GM21825 (cell line): ENCODE results near the gene NEMP2.

ENCODE experiments used
- ATAC-seq: cut with Tn5 transposase; IDR thresholded peaks from one replicate; pipeline ENCODE4 v1.9.1; 2021; ENCODE audit warnings: mild to moderate bottlenecking, moderate library complexity; ENCODE audit not compliant: unreplicated experiment

NEMP2 gene, protein sequence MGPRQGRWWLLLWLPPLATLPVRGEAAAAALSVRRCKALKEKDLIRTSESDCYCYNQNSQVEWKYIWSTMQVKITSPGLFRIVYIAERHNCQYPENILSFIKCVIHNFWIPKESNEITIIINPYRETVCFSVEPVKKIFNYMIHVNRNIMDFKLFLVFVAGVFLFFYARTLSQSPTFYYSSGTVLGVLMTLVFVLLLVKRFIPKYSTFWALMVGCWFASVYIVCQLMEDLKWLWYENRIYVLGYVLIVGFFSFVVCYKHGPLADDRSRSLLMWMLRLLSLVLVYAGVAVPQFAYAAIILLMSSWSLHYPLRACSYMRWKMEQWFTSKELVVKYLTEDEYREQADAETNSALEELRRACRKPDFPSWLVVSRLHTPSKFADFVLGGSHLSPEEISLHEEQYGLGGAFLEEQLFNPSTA

DNA sequence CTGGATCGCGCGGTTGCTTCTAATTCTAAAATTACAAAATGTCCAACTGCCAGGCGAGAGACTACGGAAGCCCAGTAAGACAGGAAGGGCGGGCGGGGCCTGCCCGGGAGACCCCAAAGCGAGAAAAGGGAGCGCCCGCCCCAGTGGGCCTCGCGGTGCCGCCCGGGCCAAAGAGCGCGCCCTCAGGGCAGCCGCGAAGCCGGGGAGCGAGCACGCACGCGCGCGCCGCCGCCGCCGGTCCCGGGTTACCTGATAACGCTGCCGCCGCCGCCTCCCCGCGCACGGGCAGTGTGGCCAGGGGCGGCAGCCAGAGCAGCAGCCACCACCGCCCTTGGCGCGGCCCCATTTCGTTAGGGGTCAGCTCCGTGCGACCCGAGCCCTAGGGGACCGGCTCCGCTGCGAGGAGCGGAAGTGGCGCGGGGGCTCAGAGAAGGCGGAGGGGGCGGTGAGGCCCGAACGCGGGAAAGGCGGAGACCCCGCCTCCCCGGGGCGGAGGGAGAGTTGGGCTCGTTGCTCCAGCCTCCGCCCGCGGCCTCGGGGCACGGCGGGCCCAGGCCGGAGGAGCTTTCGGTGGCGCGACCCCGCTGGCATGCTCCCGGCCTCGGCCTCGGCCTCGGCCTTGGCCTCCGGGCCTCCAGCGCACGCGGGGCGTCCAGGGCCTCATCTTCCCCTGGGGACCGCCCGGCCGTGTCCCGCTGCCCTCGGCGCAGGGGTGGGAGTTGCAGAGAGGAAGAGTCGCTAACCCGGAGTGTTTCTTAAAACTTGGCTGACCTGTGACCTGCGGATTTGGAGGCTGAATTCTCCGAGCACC lies at the start of gene NEMP2:
Gene NEMP2 (minus strand): TSS at position 413 of the 811 bp plus-strand sequence. CDS start 67 bp downstream, at position 346.
- peak; percentile 67 for ATAC-seq

DNA sequence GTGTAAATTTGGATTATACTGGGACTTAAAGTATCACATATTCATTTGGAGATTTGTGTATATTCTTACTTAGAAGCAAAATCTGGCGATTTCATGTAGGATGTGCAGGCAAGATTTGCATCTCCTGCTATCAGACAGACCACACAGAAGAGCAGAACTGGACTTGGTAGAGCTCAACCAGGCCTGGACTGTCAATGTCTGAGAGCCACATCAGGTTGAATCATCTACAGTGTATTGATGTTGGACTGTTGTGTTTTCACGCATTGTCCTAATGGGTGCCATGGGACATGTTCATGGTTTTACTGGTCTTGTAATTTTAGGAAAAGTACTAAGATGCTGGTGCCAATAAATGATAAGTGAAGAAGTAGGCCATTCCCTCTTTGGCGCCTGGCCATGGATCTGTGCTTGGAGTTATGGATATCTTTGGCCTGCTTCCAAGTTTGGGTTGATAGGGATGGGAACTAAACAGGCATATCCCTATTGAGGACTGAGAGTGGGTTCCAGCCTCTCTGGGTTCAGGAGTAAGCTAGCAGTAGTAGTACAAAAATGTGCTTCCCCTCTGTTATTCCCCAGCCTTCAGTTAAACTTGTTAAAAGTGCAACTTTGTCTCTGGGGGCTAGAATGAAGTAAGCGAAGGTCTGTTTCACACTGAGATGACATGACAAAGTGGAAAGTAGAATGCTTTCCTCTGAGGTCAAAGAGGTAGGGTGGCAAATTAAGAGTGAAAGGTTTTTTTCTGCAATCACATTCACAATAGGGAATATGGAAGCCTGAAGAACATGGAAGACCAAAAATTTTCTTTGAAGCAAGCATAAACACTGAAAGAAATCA lies 49.2 kb upstream of the NEMP2 start:
- ATAC-seq = peak; percentile 70

DNA sequence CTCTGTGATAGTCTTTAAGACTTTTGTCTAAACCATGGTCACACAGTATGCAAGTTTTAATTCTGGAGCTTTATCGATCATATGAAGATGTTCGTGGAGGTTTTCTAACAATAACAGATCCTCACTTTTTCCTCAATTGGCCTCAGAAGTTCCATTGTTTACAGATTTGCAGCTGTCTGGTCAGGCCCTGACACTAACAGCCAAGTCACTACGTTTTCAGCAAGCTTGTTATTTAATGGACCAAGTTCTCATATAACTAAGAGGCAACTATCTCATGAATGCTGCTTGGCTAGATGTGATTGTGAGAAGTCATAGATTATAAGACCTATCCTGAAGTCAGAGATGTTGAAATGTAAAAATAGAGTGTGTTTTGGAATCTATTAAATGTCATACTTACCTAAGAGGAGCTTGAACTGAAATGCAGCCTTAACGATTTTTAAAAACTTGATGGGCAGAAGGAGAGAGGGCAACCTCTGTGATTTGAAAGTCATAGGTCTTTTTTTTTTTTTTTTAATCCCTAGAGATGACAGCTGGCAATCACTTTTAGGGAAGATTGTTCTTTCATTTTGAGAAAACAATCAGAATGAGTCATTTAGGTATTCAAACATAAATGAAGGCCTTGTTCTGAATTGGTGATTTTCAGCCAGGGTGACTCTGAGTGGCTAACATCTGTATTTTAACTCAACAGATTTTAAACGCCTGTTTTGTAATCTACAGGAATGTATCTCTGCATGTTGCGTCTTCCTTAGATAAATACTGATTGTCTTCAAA lies 48.4 kb upstream of the NEMP2 start:
- ATAC-seq = peak; percentile 50

DNA sequence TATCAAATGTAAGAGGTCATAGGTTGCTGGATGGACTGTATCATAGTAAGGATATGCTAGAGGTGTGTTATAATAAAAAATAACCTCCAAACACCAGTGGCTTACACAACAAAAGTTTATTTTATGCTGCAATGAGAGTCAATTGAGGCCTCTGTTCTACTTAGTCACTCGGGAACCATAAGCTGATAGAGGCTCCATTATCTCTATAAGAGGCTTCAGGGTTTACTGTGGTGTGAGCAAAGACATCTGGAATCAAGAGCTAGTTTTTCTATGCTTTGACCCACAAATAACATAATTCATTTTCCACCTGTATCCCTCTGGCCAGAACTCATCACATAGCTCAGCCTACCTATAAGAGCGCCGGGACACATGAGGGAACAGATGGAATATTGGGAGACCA lies 47.5 kb upstream of the NEMP2 start:
- no peak for ATAC-seq

DNA sequence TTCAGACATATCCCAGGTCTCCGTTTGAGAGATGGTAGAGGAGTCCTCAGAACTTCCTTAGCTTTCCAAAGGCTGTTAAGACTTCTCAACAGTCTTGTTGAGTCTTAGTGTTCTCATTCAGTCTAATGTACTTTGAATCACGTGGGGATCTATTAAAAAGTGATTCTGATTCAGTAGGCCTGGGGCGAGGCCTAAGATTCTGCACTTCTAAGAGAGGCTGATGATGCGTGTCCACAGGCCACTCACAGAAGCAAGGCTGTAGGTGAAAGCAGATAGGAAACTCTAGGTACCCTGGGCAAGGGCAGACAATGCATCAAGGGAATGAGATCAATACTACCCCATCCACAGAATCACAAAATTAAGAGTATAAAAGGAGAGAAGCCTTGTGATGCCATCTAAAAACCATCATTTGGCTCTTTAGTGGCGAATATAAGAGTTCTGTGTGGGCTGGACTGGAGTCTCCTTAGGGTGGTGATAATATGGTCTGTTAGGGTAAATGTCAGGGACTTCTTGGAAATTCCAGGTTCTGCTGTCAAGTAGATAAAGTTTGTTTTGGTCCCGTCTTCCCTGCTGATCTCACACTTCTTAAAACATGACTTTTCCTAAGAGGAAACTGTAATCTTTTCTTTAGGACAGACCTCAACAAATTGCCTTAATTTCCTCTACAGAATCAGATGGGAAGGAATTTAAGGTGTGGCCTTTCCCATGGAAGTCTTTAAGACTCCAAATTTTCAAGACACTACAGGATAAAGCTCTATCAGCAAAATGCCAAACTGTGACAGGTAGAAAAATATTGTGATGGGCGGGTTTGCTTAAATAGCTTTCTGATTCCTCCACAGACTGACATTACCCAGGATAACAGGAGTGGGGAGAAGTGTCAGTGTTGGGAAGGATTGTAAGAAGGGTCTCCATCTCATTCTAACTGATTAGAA lies 45.7 kb upstream of the NEMP2 start:
- no peak for ATAC-seq

DNA sequence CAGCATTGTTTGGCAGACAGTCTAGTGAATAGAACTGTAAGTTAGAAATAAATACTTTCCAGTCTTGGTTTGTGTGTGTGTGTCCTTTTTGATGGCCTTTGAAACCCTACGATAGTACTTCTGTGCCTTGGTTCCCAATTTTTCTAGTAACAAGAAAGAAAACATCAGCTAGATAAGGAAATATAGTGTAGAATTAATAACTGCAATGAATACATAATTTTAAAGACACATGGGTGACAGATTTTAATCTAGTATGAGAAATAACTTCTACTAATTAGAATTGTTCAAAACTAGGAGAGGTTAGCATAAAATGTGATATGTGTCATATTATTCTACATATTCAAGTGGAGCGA lies 44.5 kb upstream of the NEMP2 start:
- ATAC-seq = no peak

DNA sequence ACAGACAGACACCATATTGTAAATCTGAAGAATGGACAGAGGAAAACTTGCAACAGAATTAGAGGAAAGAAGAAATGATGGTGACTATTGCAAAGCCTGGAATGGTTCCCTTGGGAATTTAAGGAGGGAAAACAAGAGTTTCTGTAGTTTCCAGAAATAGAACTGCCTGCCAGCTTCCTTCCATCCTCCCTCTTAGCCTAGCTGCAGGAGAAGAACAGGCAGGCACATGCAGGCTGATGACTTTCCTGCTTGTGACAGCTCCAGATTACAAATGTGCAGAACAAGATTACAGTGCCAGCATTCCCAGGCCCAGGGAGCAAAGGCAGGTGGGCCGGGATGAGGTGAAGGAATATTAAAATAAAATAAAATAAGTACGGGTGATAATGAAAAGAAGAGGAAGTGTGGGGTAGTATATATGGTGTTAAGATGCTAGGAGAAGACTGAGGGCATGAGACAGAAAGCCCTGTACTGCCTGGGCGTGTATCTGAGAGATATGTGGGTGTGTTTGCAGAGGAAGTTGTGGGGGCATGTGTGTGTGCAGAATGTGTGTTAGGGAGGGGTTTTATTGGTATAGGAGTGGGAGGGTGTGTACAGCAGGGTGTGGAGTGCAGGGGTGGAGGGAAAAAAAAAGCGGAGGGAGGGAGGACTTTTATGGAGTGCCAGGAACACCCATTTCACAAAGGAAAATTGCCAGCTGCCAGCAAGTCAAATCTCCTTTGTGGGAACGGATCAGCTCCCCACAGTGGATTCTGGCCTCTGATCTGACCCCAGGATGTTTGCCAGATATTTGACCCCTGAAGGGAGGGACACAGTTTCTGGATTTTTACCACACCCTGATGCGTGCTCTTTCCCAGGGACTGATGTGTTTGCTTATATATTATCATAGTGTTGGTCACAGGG lies 43.9 kb upstream of the NEMP2 start:
- ATAC-seq = peak; percentile 45

DNA sequence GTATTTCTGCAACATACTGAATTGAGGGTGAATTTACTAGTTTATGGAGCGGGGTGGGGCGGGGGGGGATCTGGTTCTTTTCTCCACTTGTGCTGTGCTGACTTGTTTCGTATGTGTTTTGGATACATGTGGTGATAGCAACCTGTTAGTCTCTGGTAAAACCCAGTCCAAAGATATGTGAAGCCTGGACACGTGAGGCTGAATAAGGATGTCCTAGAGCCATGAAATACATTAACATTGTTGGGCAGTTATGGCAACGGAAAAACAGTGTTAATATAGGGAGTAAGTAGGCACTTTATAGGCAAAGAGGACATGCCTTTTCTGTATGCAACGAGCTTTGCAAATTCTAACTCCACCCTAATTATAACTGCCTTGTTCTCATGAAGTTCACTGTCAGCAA lies 42.1 kb upstream of the NEMP2 start:
- no peak for ATAC-seq

DNA sequence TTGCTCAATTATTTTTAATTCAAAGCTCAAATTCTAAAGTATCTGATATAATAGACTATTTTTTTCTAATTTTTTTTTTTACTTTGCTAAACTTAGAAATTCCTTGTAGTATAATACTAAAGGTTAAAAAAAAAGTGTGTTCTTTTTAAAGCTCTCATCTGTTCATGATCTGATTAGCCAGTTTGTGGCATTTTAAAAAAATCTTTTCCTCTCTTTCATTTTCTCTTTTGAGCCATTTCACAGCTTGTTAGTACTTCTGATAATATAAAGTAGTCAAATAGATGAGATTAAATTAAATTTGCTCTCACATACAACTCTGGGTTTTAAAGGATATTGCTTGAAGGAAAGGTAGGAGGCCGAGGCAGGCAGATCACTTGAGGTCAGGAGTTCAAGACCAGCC lies 40.7 kb upstream of the NEMP2 start:
- no peak for ATAC-seq

DNA sequence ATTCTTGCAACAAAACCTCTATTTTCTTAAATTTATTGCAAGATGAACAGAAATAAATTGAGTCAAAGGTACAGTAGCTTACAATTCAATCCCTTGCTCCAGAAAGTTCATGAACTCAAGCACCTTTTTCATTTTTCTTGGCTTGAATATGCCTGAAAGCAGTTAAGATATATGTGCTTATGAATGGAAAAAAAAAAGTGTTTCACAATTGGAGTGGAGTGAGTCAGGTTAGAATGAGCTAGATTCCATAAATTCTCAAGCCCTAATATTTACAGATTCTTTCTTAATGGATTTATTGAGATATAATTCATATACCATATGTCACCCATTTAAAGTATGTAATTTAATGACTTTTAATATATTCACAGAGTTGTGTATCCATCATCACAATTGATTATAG lies 39.6 kb upstream of the NEMP2 start:
- no peak for ATAC-seq

DNA sequence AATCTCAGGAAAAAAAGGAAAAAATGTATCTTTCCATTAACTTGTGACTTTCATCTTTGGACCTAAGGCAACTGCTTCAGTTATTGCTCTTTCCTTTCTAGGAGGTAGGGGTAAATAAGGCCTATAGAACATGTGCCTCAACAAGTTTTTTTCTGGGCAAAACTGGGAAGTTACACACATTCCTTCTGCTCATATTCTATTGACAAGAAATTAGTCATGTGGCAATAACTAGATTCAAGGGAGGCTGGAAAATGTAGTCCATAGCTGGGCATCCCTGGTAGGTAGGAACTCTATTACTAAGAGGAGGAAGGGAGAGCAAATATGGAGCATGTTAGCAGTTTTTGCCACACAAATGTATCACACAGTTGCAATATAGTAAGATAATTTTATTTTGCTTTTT lies 37.7 kb upstream of the NEMP2 start:
- ATAC-seq = no peak

DNA sequence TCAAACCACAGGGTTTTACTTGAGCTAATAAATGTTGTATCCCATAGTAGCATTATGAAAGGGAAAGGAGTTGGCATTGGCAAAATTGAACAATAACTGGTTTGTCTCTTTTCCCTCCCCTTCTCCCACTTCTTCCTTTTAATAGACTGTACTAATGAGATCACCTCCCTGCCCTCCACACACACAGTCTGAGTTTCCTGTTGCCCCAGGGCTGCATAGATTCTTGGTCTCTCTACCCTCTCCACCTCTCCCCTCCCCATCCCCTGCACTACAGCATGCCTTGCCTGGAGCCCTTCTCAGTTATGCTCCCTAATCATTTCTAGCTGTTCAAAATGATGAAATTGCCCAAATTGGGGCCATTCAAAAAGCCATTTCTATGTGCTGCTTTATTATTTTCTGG lies 37.2 kb upstream of the NEMP2 start:
- no peak for ATAC-seq

DNA sequence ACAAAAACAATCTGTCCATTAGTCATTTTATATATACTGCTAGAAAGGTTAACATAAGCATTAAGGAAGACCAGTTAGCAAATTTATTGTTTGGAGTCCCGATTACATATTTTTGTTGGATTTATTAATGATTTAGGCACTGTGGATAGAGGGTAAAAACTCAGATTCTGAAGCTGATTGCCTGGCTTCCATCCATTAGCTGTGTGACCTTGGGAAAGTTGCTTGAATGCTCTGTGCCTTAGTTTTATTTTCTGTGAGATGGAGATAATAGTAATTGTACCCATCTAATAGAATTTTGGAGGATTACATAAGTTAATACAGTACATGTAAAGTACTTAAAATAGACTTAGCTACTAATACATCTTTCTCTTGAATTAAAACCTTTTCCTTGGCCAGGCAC lies 36.3 kb upstream of the NEMP2 start:
- no peak for ATAC-seq

DNA sequence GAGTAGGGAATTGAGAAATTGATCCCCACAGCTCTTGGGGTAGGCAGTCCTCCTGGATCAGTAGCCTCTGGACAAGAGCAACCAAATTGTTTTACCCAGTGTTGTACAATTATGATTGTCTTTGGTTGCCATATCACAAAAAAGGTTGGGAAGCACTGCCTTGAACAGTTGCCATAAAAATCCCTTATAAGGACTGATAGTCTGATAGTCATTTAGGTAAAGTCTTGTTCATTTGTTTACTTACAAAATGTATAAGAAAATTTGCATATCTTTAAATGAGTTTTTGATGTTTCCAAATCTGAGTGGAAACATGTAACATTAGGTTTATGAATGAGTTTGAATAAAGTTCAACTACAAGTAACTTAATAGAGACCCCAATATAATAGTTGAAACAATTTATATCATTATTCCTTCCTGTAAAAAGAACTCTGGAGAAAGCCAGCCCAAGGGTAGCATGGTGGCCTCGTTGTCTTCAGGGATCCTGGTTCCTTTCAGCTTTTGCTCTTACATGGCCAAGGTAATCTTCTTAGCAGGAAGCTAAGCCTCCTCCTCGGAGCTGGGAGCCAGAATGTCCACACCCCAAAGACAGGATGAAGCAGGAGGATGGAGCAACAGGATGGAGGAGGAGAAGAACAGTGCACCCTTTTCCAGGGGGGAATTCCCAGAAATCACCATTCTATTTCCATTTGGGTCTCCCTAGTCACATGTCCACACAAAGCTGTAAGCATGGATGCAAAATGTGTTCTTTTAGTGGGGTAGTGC lies 35.7 kb upstream of the NEMP2 start:
- no peak for ATAC-seq

DNA sequence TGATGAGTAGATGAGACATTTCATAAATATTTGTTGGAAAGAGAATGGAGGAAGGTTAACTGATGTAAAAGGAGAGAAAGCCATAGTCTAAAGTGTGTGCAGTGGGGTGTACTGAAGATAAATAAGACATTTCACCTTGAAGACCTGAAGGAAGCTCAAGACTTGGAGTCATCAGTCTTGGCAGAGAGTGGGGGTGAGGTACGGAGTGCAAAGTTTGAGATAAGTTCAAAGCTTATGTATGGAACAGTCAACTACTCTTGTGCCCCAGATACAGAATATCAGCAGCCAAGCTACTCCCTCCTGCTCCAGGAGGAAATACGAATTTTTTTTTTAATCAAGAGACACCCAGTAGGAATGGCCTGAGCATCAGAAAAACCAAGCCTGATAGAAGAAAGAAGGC lies 30.3 kb upstream of the NEMP2 start:
- no peak for ATAC-seq

DNA sequence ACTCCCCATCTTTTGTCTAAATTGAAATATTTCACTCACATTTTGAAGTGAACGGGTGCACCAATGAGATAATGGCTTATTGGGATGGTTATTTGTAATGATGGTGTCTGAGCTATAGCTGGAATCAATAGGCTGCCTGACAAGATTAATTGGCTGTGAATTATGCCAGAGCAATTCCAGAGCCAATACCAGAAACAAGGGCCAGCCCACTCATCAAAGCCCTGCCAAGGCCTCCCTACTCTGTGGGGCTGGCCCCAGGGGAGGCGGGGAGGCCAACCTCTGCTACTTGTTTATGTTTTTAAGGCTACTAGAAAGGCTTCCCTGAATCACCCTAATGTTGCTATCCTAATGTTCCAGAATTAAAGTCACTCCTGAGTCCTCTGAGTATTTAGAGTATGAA lies 29.1 kb upstream of the NEMP2 start:
- no peak for ATAC-seq

DNA sequence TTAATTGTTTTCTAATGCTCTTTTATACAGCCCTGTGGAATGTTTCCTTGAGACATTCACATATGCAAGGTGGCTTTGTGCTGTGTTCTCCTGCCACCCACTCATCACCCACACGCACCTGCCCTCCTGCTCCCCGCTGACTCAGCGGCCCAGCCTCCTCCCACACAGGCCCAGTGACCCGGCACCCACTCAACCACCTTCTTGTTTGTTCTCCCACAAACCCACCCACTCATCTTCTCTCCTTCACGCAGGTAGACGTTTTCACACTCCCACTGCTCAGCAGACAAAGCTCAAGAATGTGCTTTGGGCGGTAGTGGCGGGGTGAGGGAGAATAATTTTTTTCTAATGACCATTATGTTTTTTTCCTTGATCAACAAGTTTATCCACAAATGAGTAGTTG lies 28.6 kb upstream of the NEMP2 start:
- no peak for ATAC-seq

DNA sequence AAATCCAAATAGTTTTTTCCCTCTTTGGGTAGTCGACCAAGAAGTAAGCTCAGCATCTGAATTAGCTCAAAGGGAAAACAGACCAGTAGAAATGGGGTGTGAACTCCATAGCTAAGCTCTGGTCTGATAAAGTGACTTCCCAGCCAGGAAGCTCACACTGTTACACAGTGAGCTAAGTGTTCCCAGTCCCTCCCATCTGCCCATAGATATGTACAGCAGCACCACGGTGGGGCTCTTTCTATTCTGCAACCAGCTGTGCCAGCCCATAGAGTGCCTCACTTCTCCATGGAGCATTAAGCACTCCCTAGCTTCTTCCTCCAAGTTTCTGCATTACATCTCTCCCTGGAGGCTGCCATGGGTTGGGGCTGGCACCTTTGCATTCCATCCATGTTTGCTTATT lies 27.6 kb upstream of the NEMP2 start:
- no peak for ATAC-seq
